Measurements from ENCODE around the gene ANKZF1.

- TF ChIP-seq CTCF (IDR thresholded peaks at IDR 0.05; ENCODE audit: poor library complexity) (no peak), EZH2 (IDR thresholded peaks at IDR 0.05; ENCODE audit: borderline replicate concordance) (no peak), EZH2phosphoT487 (IDR thresholded peaks at IDR 0.05; ENCODE audit: low read depth, severe bottlenecking, unreplicated experiment) (no peak)
Observed at GRCh38 chr2:219270055-219270372, 40.4 kb downstream of the ANKZF1 start.

All from hepatocyte (in vitro differentiated cells).